Left ventricle myocardium inferior (tissue), 1 donor: ENCODE measurements around the gene ARHGEF17. TPM values are rescaled to one million over a fixed set of nuclear protein-coding genes. Genes with fewer than 3 reads are reported as not detected.

Source experiments
- DNase-seq: peaks from one replicate; pipeline ENCODE4 v3.0.0-alpha.2; 2020
- H3K27ac ChIP-seq: fragments of 200-600 bp; replicated peaks from 2 replicates; pipeline ENCODE4 v1.8.0; 2021
- H3K27me3 ChIP-seq: fragments of 200-600 bp; 2 replicates; pipeline ENCODE4 v1.8.0; 2021; ENCODE audit warnings: low read depth
- H3K36me3 ChIP-seq: fragments of 200-600 bp; 2 replicates; pipeline ENCODE4 v1.8.0; 2021
- H3K4me1 ChIP-seq: fragments of 200-600 bp; 2 replicates; pipeline ENCODE4 v1.8.0; 2021
- H3K4me3 ChIP-seq: fragments of 200-600 bp; 2 replicates; pipeline ENCODE4 v1.8.0; 2021; ENCODE audit warnings: mild to moderate bottlenecking, moderate library complexity
- H3K9me3 ChIP-seq: fragments of 200-600 bp; replicated peaks from 2 replicates; pipeline ENCODE4 v1.8.0; 2021
- CTCF ChIP-seq: fragments of 200-600 bp; IDR thresholded peaks from 2 replicates; pipeline ENCODE4 v1.8.0; 2021; ENCODE audit warnings: antibody characterized with exemption, mild to moderate bottlenecking, borderline replicate concordance
- intact Hi-C: fragments of 100-400 bp; cut with micrococcal nuclease; formaldehyde crosslinking; loops from one replicate; pipeline ENCODE4 v1.11.0; 2022
- total RNA-seq: library from RNA; stranded (reverse); fragmentation: NEBNext Ultra II Directional; extraction: Animal tissue kit (Norgen Biotek cat#: 25700); gene quantifications from one replicate; pipeline ENCODE4 v1.2.1, GENCODE V29; 2021
- donor health status: DM: no; HTN: yes; CAD: no; lungs with severe emphysema.

The ARHGEF17 gene
- total RNA-seq, 1 donor from 2014 or later = 53.1 TPM

DNA sequence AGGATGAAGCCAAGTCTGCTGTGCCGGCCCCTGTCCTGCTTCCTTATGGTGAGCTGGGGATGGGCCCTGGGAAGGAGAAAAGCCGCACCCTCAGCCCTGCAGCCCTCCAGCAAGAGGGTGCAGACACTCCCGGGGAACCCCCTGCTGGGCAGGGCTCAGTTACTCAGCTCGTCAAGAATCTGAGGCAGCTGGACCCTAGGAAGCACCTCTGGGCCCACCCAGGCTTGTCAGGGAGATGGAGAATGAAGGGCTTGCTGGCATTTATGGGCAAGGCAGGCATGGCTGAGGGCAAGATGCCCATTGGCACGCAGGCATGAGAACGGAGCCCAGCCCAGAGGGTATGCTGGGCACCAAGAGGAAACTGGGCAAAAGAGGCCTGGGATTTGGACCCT lies 81.1 kb downstream of the ARHGEF17 start:
- Histone ChIP-seq H3K27me3 (no peaks in the 10 kb centered on the region), H3K27ac (no peak overlapping the region), H3K36me3 (no peaks in the 10 kb centered on the region), H3K4me1 (peaks cover 53% of the 10 kb centered on the region), H3K4me3 (no peak overlapping the region), H3K9me3 (no peaks in the 10 kb centered on the region)
- intact Hi-C loops = no loop called here
- TF ChIP-seq CTCF = no peak
- DNase-seq = no peak

DNA sequence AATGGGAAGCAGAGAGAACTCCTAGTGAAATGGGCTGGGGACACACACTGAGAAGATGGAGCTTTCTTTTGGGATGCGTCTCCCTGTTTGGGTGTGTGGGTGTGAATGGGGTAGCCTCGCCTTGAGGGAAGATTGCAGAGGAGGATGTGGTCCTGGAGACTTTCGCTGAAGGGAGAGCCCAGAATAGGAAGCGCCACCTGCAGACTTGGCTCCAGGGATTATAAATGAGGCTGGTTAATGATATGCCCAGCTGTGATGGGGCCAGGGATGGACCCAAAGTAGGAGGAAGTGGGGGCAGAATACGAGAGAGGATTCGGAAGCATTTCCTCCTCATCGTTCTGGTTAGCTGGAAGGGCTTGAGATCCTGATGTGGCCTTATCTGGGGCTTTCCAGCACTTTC lies 81.8 kb downstream of the ARHGEF17 start:
- no peak for DNase-seq
- no peaks in the 10 kb centered on the region for H3K27me3 ChIP-seq
- H3K4me1 ChIP-seq = peaks cover 46% of the 10 kb centered on the region
- no peak overlapping the region for H3K4me3 ChIP-seq
- no peaks in the 10 kb centered on the region for H3K9me3 ChIP-seq
- H3K27ac ChIP-seq = no peak overlapping the region
- H3K36me3 ChIP-seq = no peaks in the 10 kb centered on the region
- intact Hi-C loops = no loop called here
- TF ChIP-seq CTCF = no peak

DNA sequence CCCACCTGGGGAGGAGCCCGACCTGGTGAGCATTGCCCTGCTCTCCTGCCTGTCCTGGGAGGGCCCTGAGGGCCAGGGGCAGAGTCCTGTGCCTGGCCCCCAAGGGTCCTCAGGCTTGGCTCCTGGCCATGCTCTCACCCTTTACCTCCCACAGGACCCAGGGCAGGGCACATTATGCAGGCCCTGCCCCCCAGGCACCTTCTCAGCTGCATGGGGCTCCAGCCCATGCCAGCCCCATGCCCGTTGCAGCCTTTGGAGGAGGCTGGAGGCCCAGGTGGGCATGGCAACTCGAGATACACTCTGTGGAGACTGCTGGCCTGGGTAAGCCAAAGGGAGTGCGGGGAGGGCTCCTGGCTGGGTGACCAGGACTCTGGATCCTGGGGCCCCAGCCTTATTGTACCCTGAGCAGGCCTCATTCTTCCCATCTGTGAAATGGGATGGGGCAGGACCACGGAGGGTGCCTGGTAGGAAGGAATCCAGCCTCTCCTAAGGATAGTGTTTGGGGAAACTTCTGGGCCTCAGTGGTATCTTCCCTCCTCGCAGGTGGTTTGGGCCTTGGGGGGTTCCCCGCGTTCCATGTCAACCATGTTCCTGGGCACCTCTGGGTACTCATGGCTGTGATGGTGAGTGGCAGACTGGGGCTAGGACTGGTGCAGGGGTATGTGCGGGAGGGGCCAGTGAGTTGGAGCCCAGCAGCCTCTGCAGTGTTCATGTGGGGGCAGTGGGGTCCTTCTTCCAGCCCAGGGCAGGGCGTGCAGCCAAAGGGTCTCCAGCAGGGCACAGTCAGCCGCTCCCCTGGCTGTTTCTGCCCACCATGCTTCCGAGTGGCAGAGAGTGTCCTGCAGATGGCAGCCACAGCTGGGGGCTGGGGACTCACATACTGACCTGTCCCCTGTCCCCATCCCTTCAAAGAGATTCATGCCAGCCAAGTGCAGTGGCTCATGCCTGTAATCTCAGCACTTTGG lies 82.8 kb downstream of the ARHGEF17 start:
- no peak for DNase-seq
- intact Hi-C loops = no loop called here
- Histone ChIP-seq H3K4me3 (no peak overlapping the region), H3K27ac (no peak overlapping the region), H3K4me1 (peaks cover 38% of the 10 kb centered on the region), H3K36me3 (no peaks in the 10 kb centered on the region), H3K27me3 (no peaks in the 10 kb centered on the region), H3K9me3 (no peaks in the 10 kb centered on the region)
- TF ChIP-seq CTCF = no peak

DNA sequence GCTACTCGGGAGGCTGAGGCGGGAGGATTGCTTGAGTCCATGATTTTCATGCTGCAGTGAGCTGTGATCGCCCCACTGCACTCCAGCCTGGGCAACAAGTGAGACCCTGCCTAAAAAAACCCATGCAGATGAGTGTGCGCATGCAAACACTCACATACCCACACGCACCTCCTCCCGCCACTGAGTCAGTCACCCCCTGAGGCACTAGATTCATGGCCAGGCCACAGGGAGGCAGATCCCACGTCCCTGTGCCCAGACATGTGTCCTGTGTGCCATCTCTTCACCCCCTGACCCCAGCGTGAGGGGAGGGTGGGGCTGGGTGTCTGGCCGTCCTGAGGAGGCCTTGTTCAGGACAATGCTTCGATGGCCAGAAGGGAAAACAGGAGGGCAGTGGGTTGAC lies 83.6 kb downstream of the ARHGEF17 start:
- TF ChIP-seq CTCF = no peak
- no peak for DNase-seq
- Histone ChIP-seq H3K9me3 (no peaks in the 10 kb centered on the region), H3K4me1 (peaks cover 38% of the 10 kb centered on the region), H3K4me3 (no peak overlapping the region), H3K27me3 (no peaks in the 10 kb centered on the region), H3K27ac (no peak overlapping the region), H3K36me3 (no peaks in the 10 kb centered on the region)
- intact Hi-C loops = no loop called here

GRCh38 chr11:73392108-73393010 lies 84.3 kb downstream of the ARHGEF17 start:
- Histone ChIP-seq H3K9me3 (no peaks in the 10 kb centered on the region), H3K27ac (no peak overlapping the region), H3K27me3 (no peaks in the 10 kb centered on the region), H3K4me3 (no peak overlapping the region), H3K36me3 (no peaks in the 10 kb centered on the region), H3K4me1 (peaks cover 38% of the 10 kb centered on the region)
- intact Hi-C loops = no loop called here
- TF ChIP-seq CTCF = no peak
- DNase-seq = no peak
